GM23338 (cell line): ENCODE measurements around the gene DCAF12.

Experiments used
- CREB1 ChIP-seq: fragments of 250-450 bp; sonication (Bioruptor Pico); IDR thresholded peaks from 2 replicates; pipeline ENCODE4 v1.5.0; 2020; ENCODE audit warnings: low read depth, mild to moderate bottlenecking, moderate library complexity
- EZH2 ChIP-seq: fragments of 200-600 bp; sonication (generic); IDR thresholded peaks from one replicate; pipeline ENCODE4 v1.8.0; 2017; ENCODE audit warnings: antibody characterized with exemption, mild to moderate bottlenecking, low read depth; ENCODE audit not compliant: unreplicated experiment
- EZH2phosphoT487 ChIP-seq: fragments of 200-600 bp; sonication (generic); IDR thresholded peaks from one replicate; pipeline ENCODE4 v1.8.1; 2018; ENCODE audit warnings: antibody characterized with exemption; ENCODE audit not compliant: unreplicated experiment
- JUNB ChIP-seq: IDR thresholded peaks from one replicate; pipeline ENCODE4 v1.6.1; 2016; ENCODE audit warnings: antibody characterized with exemption; ENCODE audit not compliant: unreplicated experiment
- NANOG ChIP-seq: IDR thresholded peaks from 2 replicates; pipeline ENCODE4 v1.6.1; 2016; ENCODE audit warnings: antibody characterized with exemption, borderline replicate concordance
- POLR2AphosphoS5 ChIP-seq: IDR thresholded peaks from 2 replicates; pipeline ENCODE4 v1.6.1; 2016; ENCODE audit warnings: antibody characterized with exemption, low read depth
- STAT1 ChIP-seq: IDR thresholded peaks from one replicate; pipeline ENCODE4 v1.6.1; 2016; ENCODE audit warnings: antibody characterized with exemption; ENCODE audit not compliant: unreplicated experiment
- TF ChIP-seq, protein P1 (sequence below), 2 experiments: fragments of 200-600 bp in 1 of 2; sonication (generic) in 1 of 2; conservative IDR thresholded peaks; 2 replicates each; pipeline versions ENCODE4 v1.5.1 to v1.6.1; 2016 to 2017; ENCODE audit warnings: antibody characterized with exemption in 2 of 2, low read depth in 2 of 2, mild to moderate bottlenecking in 2 of 2, moderate library complexity in 1 of 2
- TF ChIP-seq, protein P2 (sequence below): fragments of 250-450 bp; sonication (Bioruptor Pico); IDR thresholded peaks from 2 replicates; pipeline ENCODE4 v1.5.0; 2020; ENCODE audit warnings: mild to moderate bottlenecking, moderate library complexity
- TF ChIP-seq, protein P3 (sequence below): IDR thresholded peaks from one replicate; pipeline ENCODE4 v1.6.1; 2018; ENCODE audit warnings: antibody characterized with exemption; ENCODE audit not compliant: unreplicated experiment
- TF ChIP-seq, protein P4 (sequence below): IDR thresholded peaks from 2 replicates; pipeline ENCODE4 v1.6.1; 2016; ENCODE audit warnings: antibody characterized with exemption

DNA sequence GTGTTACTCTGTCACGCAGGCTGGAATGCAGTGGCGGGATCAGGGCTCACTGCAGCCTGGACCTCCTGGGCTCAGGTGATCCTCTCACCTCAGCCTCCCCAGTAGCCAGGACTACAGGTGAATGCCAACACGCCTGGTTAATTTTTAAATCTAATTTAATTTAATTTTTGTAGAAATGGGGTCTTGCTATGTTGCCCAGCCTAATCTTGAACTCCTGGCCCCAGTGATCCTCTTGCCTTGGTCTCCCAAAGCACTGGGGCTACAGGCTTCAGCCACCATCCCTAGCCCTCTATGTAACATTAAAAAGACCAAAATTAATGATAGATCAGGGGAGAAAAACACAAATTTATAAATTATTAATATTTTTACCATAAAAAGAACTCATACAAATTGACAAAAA, 66.5 kb downstream of the DCAF12 start:
- TF ChIP-seq EZH2: no peak
- TF ChIP-seq, protein P1, sequence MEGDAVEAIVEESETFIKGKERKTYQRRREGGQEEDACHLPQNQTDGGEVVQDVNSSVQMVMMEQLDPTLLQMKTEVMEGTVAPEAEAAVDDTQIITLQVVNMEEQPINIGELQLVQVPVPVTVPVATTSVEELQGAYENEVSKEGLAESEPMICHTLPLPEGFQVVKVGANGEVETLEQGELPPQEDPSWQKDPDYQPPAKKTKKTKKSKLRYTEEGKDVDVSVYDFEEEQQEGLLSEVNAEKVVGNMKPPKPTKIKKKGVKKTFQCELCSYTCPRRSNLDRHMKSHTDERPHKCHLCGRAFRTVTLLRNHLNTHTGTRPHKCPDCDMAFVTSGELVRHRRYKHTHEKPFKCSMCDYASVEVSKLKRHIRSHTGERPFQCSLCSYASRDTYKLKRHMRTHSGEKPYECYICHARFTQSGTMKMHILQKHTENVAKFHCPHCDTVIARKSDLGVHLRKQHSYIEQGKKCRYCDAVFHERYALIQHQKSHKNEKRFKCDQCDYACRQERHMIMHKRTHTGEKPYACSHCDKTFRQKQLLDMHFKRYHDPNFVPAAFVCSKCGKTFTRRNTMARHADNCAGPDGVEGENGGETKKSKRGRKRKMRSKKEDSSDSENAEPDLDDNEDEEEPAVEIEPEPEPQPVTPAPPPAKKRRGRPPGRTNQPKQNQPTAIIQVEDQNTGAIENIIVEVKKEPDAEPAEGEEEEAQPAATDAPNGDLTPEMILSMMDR (conservative IDR thresholded peaks at IDR 0.05; ENCODE audit: low read depth in 2 of 2): no peak
- TF ChIP-seq, protein P2, sequence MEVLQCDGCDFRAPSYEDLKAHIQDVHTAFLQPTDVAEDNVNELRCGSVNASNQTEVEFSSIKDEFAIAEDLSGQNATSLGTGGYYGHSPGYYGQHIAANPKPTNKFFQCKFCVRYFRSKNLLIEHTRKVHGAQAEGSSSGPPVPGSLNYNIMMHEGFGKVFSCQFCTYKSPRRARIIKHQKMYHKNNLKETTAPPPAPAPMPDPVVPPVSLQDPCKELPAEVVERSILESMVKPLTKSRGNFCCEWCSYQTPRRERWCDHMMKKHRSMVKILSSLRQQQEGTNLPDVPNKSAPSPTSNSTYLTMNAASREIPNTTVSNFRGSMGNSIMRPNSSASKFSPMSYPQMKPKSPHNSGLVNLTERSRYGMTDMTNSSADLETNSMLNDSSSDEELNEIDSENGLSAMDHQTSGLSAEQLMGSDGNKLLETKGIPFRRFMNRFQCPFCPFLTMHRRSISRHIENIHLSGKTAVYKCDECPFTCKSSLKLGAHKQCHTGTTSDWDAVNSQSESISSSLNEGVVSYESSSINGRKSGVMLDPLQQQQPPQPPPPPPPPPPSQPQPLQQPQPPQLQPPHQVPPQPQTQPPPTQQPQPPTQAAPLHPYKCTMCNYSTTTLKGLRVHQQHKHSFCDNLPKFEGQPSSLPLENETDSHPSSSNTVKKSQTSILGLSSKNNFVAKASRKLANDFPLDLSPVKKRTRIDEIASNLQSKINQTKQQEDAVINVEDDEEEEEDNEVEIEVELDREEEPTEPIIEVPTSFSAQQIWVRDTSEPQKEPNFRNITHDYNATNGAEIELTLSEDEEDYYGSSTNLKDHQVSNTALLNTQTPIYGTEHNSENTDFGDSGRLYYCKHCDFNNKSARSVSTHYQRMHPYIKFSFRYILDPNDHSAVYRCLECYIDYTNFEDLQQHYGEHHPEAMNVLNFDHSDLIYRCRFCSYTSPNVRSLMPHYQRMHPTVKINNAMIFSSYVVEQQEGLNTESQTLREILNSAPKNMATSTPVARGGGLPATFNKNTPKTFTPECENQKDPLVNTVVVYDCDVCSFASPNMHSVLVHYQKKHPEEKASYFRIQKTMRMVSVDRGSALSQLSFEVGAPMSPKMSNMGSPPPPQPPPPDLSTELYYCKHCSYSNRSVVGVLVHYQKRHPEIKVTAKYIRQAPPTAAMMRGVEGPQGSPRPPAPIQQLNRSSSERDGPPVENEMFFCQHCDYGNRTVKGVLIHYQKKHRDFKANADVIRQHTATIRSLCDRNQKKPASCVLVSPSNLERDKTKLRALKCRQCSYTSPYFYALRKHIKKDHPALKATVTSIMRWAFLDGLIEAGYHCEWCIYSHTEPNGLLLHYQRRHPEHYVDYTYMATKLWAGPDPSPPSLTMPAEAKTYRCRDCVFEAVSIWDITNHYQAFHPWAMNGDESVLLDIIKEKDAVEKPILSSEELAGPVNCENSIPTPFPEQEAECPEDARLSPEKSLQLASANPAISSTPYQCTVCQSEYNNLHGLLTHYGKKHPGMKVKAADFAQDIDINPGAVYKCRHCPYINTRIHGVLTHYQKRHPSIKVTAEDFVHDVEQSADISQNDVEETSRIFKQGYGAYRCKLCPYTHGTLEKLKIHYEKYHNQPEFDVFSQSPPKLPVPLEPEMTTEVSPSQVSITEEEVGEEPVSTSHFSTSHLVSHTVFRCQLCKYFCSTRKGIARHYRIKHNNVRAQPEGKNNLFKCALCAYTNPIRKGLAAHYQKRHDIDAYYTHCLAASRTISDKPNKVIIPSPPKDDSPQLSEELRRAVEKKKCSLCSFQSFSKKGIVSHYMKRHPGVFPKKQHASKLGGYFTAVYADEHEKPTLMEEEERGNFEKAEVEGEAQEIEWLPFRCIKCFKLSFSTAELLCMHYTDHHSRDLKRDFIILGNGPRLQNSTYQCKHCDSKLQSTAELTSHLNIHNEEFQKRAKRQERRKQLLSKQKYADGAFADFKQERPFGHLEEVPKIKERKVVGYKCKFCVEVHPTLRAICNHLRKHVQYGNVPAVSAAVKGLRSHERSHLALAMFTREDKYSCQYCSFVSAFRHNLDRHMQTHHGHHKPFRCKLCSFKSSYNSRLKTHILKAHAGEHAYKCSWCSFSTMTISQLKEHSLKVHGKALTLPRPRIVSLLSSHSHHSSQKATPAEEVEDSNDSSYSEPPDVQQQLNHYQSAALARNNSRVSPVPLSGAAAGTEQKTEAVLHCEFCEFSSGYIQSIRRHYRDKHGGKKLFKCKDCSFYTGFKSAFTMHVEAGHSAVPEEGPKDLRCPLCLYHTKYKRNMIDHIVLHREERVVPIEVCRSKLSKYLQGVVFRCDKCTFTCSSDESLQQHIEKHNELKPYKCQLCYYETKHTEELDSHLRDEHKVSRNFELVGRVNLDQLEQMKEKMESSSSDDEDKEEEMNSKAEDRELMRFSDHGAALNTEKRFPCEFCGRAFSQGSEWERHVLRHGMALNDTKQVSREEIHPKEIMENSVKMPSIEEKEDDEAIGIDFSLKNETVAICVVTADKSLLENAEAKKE (CRISPR knock-in tag): no peak
- TF ChIP-seq JUNB: no peak
- no peak for TF ChIP-seq POLR2AphosphoS5
- TF ChIP-seq, protein P3, sequence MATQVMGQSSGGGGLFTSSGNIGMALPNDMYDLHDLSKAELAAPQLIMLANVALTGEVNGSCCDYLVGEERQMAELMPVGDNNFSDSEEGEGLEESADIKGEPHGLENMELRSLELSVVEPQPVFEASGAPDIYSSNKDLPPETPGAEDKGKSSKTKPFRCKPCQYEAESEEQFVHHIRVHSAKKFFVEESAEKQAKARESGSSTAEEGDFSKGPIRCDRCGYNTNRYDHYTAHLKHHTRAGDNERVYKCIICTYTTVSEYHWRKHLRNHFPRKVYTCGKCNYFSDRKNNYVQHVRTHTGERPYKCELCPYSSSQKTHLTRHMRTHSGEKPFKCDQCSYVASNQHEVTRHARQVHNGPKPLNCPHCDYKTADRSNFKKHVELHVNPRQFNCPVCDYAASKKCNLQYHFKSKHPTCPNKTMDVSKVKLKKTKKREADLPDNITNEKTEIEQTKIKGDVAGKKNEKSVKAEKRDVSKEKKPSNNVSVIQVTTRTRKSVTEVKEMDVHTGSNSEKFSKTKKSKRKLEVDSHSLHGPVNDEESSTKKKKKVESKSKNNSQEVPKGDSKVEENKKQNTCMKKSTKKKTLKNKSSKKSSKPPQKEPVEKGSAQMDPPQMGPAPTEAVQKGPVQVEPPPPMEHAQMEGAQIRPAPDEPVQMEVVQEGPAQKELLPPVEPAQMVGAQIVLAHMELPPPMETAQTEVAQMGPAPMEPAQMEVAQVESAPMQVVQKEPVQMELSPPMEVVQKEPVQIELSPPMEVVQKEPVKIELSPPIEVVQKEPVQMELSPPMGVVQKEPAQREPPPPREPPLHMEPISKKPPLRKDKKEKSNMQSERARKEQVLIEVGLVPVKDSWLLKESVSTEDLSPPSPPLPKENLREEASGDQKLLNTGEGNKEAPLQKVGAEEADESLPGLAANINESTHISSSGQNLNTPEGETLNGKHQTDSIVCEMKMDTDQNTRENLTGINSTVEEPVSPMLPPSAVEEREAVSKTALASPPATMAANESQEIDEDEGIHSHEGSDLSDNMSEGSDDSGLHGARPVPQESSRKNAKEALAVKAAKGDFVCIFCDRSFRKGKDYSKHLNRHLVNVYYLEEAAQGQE: no peak
- TF ChIP-seq CREB1 (CRISPR knock-in tag): no peak
- TF ChIP-seq, protein P4, sequence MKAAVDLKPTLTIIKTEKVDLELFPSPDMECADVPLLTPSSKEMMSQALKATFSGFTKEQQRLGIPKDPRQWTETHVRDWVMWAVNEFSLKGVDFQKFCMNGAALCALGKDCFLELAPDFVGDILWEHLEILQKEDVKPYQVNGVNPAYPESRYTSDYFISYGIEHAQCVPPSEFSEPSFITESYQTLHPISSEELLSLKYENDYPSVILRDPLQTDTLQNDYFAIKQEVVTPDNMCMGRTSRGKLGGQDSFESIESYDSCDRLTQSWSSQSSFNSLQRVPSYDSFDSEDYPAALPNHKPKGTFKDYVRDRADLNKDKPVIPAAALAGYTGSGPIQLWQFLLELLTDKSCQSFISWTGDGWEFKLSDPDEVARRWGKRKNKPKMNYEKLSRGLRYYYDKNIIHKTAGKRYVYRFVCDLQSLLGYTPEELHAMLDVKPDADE: no peak
- TF ChIP-seq NANOG: no peak
- no peak for TF ChIP-seq STAT1
- no peak for TF ChIP-seq EZH2phosphoT487
